WTC11 (cell line): ENCODE results near the gene KIRREL3. TPM values are rescaled to one million over a fixed set of nuclear protein-coding genes. Genes with fewer than 3 reads are reported as not detected.

Experiments
- ATAC-seq: fragments of 200-7000 bp; cut with Tn5 transposase; 2 replicates; pipeline ENCODE4 v1.10.0; 2021; ENCODE audit warnings: mild to moderate bottlenecking, moderate library complexity
- CTCF ChIA-PET: fragments of 300-600 bp; sonication (Branson Sonifier 250); formaldehyde crosslinking; loops from one replicate; lab custom pipeline; 2021; ENCODE audit warnings: antibody characterized with exemption; lab: Charles Lee
- POLR2A ChIA-PET: fragments of 350-600 bp; sonication (Branson Sonifier 250); formaldehyde crosslinking; loops from one replicate; lab custom pipeline; 2021; ENCODE audit warnings: antibody characterized with exemption; lab: Charles Lee
- DNase-seq: peaks from one replicate; pipeline ENCODE4 v3.0.0; 2021; ENCODE audit warnings: low spot score
- H3K27ac Mint-ChIP-seq: 2 replicates; pipeline ENCODE4 v1.8.0; 2021; ENCODE audit warnings: mixed read lengths
- H3K27me3 Mint-ChIP-seq: 2 replicates; pipeline ENCODE4 v1.8.0; 2021; ENCODE audit warnings: low read depth, mild to moderate bottlenecking, moderate library complexity, mixed read lengths
- H3K36me3 Mint-ChIP-seq: 2 replicates; pipeline ENCODE4 v1.8.0; 2021; ENCODE audit warnings: mixed read lengths
- H3K4me1 Mint-ChIP-seq: 2 replicates; pipeline ENCODE4 v1.8.0; 2022; ENCODE audit warnings: mixed read lengths
- H3K4me3 Mint-ChIP-seq: 2 replicates; pipeline ENCODE4 v1.8.0; 2021; ENCODE audit warnings: mild to moderate bottlenecking, moderate library complexity, mixed read lengths
- H3K9me3 Mint-ChIP-seq: 2 replicates; pipeline ENCODE4 v1.8.0; 2021; ENCODE audit warnings: mixed read lengths
- FOXP1 ChIP-seq: sonication (generic); formaldehyde crosslinking; IDR thresholded peaks from 2 replicates; pipeline ENCODE4 v1.8.0; 2022; ENCODE audit warnings: missing genetic modification reagents, mild to moderate bottlenecking, moderate library complexity, borderline replicate concordance
- IRF2 ChIP-seq: sonication (generic); formaldehyde crosslinking; IDR thresholded peaks from 2 replicates; pipeline ENCODE4 v1.8.0; 2022; ENCODE audit warnings: low read depth, missing genetic modification reagents, borderline replicate concordance
- KAT7 ChIP-seq: sonication (generic); formaldehyde crosslinking; IDR thresholded peaks from 2 replicates; pipeline ENCODE4 v1.8.1; 2023; ENCODE audit warnings: missing genetic modification reagents, mild to moderate bottlenecking, borderline replicate concordance
- NFATC4 ChIP-seq: fragments of 250-450 bp; sonication (Bioruptor Pico); IDR thresholded peaks from 2 replicates; pipeline ENCODE4 v1.9.0; 2021; ENCODE audit warnings: mild to moderate bottlenecking
- NR3C1 ChIP-seq: sonication (generic); formaldehyde crosslinking; conservative IDR thresholded peaks from 2 replicates; pipeline ENCODE4 v1.8.1; 2023; ENCODE audit warnings: low read depth, mild to moderate bottlenecking, missing genetic modification reagents
- OVOL2 ChIP-seq: fragments of 250-450 bp; sonication (Bioruptor Pico); IDR thresholded peaks from 2 replicates; pipeline ENCODE4 v1.9.0; 2021; ENCODE audit warnings: mild to moderate bottlenecking, borderline replicate concordance
- TEAD4 ChIP-seq: sonication (generic); formaldehyde crosslinking; IDR thresholded peaks from 2 replicates; pipeline ENCODE4 v1.8.0; 2022; ENCODE audit warnings: mild to moderate bottlenecking, missing genetic modification reagents
- ZNF121 ChIP-seq: sonication (generic); formaldehyde crosslinking; IDR thresholded peaks from 2 replicates; pipeline ENCODE4 v1.8.0; 2023; ENCODE audit warnings: missing genetic modification reagents
- total RNA-seq: library from RNA; stranded (reverse); gene quantifications from 3 replicates; pipeline ENCODE4 v1.2.3, GENCODE V29; 2021
- TF ChIP-seq, protein P1 (sequence below): sonication (generic); formaldehyde crosslinking; IDR thresholded peaks from 2 replicates; pipeline ENCODE4 v1.8.0; 2022; ENCODE audit warnings: missing genetic modification reagents
- TF ChIP-seq, protein P2 (sequence below): sonication (generic); formaldehyde crosslinking; IDR thresholded peaks from 2 replicates; pipeline ENCODE4 v1.8.1; 2022; ENCODE audit warnings: missing genetic modification reagents, borderline replicate concordance
- TF ChIP-seq, protein P3 (sequence below): sonication (generic); formaldehyde crosslinking; IDR thresholded peaks from 2 replicates; pipeline ENCODE4 v1.8.1; 2023; ENCODE audit warnings: mild to moderate bottlenecking, moderate library complexity, missing genetic modification reagents
- TF ChIP-seq, protein P4 (sequence below): fragments of 250-450 bp; sonication (Bioruptor Pico); IDR thresholded peaks from 2 replicates; pipeline ENCODE4 v1.9.0; 2021; ENCODE audit warnings: mild to moderate bottlenecking
- TF ChIP-seq, protein P5 (sequence below): sonication (generic); formaldehyde crosslinking; IDR thresholded peaks from 2 replicates; pipeline ENCODE4 v1.8.0; 2022; ENCODE audit warnings: mild to moderate bottlenecking, missing genetic modification reagents

KIRREL3 gene
- total RNA-seq, 1 experiment from 2014 or later: 0.59 TPM

DNA sequence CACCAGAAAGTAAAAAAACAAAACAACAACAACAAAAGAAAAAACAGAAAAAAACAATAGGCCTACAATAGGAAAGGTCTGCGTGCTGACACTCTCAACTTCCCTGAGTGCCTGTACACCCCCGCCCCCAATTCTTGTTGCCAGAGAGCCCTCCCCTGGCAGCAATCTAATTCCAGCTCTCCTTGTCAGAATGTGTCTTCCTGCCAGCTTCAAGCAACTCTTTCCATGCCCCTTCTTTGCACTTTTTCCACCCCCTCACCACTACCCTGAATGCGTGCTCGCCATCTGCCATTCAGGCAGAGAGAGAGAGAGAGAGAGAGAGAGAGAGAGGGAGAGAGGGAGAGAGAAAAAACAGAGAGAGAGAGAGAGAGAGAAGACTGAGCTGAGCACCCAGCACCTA is 245.0 kb downstream of the KIRREL3 start (continued):
- TF ChIP-seq NR3C1 (CRISPR knock-in tag) (no peak), TEAD4 (CRISPR knock-in tag) (no peak), IRF2 (CRISPR knock-in tag) (no peak), OVOL2 (CRISPR knock-in tag) (no peak), ZNF121 (CRISPR knock-in tag) (no peak), FOXP1 (CRISPR knock-in tag) (no peak)
- TF ChIP-seq, protein P1, sequence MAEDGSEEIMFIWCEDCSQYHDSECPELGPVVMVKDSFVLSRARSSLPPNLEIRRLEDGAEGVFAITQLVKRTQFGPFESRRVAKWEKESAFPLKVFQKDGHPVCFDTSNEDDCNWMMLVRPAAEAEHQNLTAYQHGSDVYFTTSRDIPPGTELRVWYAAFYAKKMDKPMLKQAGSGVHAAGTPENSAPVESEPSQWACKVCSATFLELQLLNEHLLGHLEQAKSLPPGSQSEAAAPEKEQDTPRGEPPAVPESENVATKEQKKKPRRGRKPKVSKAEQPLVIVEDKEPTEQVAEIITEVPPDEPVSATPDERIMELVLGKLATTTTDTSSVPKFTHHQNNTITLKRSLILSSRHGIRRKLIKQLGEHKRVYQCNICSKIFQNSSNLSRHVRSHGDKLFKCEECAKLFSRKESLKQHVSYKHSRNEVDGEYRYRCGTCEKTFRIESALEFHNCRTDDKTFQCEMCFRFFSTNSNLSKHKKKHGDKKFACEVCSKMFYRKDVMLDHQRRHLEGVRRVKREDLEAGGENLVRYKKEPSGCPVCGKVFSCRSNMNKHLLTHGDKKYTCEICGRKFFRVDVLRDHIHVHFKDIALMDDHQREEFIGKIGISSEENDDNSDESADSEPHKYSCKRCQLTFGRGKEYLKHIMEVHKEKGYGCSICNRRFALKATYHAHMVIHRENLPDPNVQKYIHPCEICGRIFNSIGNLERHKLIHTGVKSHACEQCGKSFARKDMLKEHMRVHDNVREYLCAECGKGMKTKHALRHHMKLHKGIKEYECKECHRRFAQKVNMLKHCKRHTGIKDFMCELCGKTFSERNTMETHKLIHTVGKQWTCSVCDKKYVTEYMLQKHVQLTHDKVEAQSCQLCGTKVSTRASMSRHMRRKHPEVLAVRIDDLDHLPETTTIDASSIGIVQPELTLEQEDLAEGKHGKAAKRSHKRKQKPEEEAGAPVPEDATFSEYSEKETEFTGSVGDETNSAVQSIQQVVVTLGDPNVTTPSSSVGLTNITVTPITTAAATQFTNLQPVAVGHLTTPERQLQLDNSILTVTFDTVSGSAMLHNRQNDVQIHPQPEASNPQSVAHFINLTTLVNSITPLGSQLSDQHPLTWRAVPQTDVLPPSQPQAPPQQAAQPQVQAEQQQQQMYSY (CRISPR knock-in tag): no peak
- TF ChIP-seq, protein P2, sequence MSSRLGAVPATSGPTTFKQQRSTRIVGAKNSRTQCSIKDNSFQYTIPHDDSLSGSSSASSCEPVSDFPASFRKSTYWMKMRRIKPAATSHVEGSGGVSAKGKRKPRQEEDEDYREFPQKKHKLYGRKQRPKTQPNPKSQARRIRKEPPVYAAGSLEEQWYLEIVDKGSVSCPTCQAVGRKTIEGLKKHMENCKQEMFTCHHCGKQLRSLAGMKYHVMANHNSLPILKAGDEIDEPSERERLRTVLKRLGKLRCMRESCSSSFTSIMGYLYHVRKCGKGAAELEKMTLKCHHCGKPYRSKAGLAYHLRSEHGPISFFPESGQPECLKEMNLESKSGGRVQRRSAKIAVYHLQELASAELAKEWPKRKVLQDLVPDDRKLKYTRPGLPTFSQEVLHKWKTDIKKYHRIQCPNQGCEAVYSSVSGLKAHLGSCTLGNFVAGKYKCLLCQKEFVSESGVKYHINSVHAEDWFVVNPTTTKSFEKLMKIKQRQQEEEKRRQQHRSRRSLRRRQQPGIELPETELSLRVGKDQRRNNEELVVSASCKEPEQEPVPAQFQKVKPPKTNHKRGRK (CRISPR knock-in tag): no peak
- TF ChIP-seq, protein P3, sequence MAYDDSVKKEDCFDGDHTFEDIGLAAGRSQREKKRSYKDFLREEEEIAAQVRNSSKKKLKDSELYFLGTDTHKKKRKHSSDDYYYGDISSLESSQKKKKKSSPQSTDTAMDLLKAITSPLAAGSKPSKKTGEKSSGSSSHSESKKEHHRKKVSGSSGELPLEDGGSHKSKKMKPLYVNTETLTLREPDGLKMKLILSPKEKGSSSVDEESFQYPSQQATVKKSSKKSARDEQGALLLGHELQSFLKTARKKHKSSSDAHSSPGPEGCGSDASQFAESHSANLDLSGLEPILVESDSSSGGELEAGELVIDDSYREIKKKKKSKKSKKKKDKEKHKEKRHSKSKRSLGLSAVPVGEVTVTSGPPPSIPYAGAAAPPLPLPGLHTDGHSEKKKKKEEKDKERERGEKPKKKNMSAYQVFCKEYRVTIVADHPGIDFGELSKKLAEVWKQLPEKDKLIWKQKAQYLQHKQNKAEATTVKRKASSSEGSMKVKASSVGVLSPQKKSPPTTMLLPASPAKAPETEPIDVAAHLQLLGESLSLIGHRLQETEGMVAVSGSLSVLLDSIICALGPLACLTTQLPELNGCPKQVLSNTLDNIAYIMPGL (CRISPR knock-in tag): no peak

DNA sequence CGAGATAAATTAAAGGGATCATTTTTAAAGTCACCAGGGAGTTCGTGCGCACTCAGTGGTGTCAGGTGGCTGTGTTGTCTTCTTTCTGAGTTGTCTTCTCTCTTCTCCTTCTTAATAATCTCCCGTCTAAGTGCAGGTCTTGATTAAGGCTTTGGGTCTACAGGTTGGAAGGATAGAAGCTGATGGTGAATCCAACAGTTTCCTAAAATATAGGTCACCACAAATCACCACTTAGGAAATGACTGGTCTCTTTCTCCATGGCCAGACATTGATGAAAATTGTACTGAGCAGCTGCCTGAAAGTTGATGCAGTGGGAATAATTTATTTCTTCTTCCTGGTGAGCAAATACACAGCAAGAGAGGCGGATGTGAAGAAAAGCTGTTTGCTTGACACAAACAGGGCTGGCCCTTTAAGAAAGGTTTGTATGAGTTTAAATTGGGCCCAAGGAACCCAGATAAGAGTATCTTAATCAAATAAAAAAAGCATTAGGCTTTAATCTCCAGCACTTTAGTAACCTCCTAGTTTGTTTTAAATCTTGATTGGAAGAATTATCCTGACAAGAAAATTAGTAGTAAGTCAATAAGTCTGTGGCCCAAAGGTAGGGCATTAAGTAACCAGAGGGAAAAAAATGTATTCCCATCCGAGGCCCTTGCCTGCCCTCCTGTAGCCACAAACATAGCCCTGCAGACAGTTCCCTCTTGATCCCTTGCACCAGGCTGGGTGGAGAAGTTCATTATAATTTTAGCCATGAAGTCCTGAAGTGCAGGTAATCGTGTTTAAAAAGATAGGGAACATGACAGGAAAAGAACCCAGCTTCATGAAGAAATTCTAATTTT is 245.8 kb downstream of the KIRREL3 start:
- DNase-seq: no peak
- no peak overlapping the region for H3K4me3 Mint-ChIP-seq
- POLR2A ChIA-PET: no interaction called here
- H3K27me3 Mint-ChIP-seq: no peaks in the 10 kb centered on the region
- CTCF ChIA-PET: interaction anchor here (1.0 to 1.6 kb wide), 3 partner anchors 9 to 39 kb away, joined by 3 to 6 read pairs (median 3); no protein-coding TSS in a partner anchor
- peaks cover 16% of the 10 kb centered on the region for H3K4me1 Mint-ChIP-seq
- H3K9me3 Mint-ChIP-seq: peaks cover 5% of the 10 kb centered on the region; the same call in 1 of the 2 replicates
- ATAC-seq: no peak
- no peak overlapping the region for H3K27ac Mint-ChIP-seq
- TF ChIP-seq, protein P1 (CRISPR knock-in tag): no peak
- no peak for TF ChIP-seq KAT7 (CRISPR knock-in tag)
- TF ChIP-seq, protein P4, sequence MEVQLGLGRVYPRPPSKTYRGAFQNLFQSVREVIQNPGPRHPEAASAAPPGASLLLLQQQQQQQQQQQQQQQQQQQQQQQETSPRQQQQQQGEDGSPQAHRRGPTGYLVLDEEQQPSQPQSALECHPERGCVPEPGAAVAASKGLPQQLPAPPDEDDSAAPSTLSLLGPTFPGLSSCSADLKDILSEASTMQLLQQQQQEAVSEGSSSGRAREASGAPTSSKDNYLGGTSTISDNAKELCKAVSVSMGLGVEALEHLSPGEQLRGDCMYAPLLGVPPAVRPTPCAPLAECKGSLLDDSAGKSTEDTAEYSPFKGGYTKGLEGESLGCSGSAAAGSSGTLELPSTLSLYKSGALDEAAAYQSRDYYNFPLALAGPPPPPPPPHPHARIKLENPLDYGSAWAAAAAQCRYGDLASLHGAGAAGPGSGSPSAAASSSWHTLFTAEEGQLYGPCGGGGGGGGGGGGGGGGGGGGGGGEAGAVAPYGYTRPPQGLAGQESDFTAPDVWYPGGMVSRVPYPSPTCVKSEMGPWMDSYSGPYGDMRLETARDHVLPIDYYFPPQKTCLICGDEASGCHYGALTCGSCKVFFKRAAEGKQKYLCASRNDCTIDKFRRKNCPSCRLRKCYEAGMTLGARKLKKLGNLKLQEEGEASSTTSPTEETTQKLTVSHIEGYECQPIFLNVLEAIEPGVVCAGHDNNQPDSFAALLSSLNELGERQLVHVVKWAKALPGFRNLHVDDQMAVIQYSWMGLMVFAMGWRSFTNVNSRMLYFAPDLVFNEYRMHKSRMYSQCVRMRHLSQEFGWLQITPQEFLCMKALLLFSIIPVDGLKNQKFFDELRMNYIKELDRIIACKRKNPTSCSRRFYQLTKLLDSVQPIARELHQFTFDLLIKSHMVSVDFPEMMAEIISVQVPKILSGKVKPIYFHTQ: no peak
- TF ChIP-seq, protein P5, sequence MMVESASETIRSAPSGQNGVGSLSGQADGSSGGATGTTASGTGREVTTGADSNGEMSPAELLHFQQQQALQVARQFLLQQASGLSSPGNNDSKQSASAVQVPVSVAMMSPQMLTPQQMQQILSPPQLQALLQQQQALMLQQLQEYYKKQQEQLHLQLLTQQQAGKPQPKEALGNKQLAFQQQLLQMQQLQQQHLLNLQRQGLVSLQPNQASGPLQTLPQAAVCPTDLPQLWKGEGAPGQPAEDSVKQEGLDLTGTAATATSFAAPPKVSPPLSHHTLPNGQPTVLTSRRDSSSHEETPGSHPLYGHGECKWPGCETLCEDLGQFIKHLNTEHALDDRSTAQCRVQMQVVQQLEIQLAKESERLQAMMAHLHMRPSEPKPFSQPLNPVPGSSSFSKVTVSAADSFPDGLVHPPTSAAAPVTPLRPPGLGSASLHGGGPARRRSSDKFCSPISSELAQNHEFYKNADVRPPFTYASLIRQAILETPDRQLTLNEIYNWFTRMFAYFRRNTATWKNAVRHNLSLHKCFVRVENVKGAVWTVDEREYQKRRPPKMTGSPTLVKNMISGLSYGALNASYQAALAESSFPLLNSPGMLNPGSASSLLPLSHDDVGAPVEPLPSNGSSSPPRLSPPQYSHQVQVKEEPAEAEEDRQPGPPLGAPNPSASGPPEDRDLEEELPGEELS (CRISPR knock-in tag): no peak
- TF ChIP-seq NFATC4 (CRISPR knock-in tag): no peak
- no peaks in the 10 kb centered on the region for H3K36me3 Mint-ChIP-seq
